A549 (cell line): ENCODE data around the gene TGM6. TPM values are rescaled to one million over a fixed set of nuclear protein-coding genes. Genes with fewer than 3 reads are reported as not detected.

Experiments used
- ATAC-seq, 2 experiments: fragments of 200-7000 bp in 1 of 2; fragments of >200 bp in 1 of 2; cut with Nextera tagmentation in 1 of 2; cut with Tn5 transposase in 1 of 2; 3 replicates each; pipeline versions ENCODE4 v1.8.0 to v1.9.1; 2018 to 2020; ENCODE audit warnings: mild to moderate bottlenecking in 1 of 2, moderate library complexity in 1 of 2
- CTCF ChIA-PET: fragments of 300-600 bp; sonication (Branson Sonifier 250); formaldehyde crosslinking; extraction: SDS; loops from one replicate; lab custom pipeline; 2021; ENCODE audit warnings: antibody characterized with exemption, inconsistent platforms; lab: Yijun Ruan, JAX
- POLR2A ChIA-PET: fragments of 350-600 bp; formaldehyde crosslinking; extraction: SDS; loops from one replicate; lab custom pipeline; 2021; ENCODE audit warnings: antibody characterized with exemption, inconsistent platforms; lab: Yijun Ruan, JAX
- DNase-seq, 2 experiments: peaks; one replicate each; pipeline versions ENCODE4 v3.0.0 to v3.0.0-alpha.2; 2011 to 2016; ENCODE audit warnings: low read depth in 1 of 2, low spot score in 1 of 2
- FAIRE-seq: peaks from 2 replicates; lab custom pipeline; 2011; peaks lifted over from hg19 to GRCh38; lab: Jason Lieb, UNC
- H3K27ac ChIP-seq, 2 experiments: fragments of >200 bp; sonication (Bioruptor Twin); formaldehyde crosslinking; 3 replicates each; pipeline ENCODE4 v1.5.1; 2016 to 2017
- H3K4me1 ChIP-seq: fragments of >200 bp; sonication (Bioruptor Twin); formaldehyde crosslinking; 3 replicates; pipeline ENCODE4 v1.6.1; 2016
- H3K4me2 ChIP-seq: fragments of >200 bp; sonication (Bioruptor Twin); formaldehyde crosslinking; 3 replicates; pipeline ENCODE4 v1.6.1; 2016
- H3K4me3 ChIP-seq: fragments of >200 bp; sonication (Bioruptor Twin); formaldehyde crosslinking; 3 replicates; pipeline ENCODE4 v1.5.1; 2016
- H3K9me3 ChIP-seq: fragments of >200 bp; sonication (Bioruptor Twin); formaldehyde crosslinking; 3 replicates; pipeline ENCODE4 v1.6.1; 2016
- CBX2 ChIP-seq: fragments of 200-600 bp; sonication (generic); IDR thresholded peaks from 2 replicates; pipeline ENCODE4 v1.6.1; 2016; ENCODE audit warnings: low read depth, mild to moderate bottlenecking, borderline replicate concordance
- CBX8 ChIP-seq: fragments of 200-600 bp; sonication (generic); IDR thresholded peaks from 2 replicates; pipeline ENCODE4 v1.6.1; 2016
- CHD4 ChIP-seq: fragments of 200-600 bp; sonication (generic); IDR thresholded peaks from 2 replicates; pipeline ENCODE4 v1.6.1; 2016; ENCODE audit warnings: antibody characterized with exemption, mild to moderate bottlenecking, borderline replicate concordance
- EHF ChIP-seq: fragments of 250-450 bp; sonication (Bioruptor Pico); IDR thresholded peaks from 2 replicates; pipeline ENCODE4 v1.5.0; 2020; ENCODE audit warnings: mild to moderate bottlenecking
- EHMT2 ChIP-seq: fragments of 200-600 bp; sonication (generic); IDR thresholded peaks from 2 replicates; pipeline ENCODE4 v1.6.1; 2016; ENCODE audit warnings: antibody characterized with exemption, low read depth, mild to moderate bottlenecking, moderate library complexity
- ESRRA ChIP-seq: fragments of 150-350 bp; IDR thresholded peaks from 2 replicates; pipeline ENCODE4 v1.6.1; 2014; ENCODE audit warnings: mild to moderate bottlenecking, low read length, borderline replicate concordance
- FOXS1 ChIP-seq: fragments of 250-450 bp; sonication (Bioruptor Pico); IDR thresholded peaks from 2 replicates; pipeline ENCODE4 v1.5.0; 2020; ENCODE audit warnings: mild to moderate bottlenecking, moderate library complexity
- HEYL ChIP-seq: fragments of 250-450 bp; sonication (Bioruptor Pico); IDR thresholded peaks from 2 replicates; pipeline ENCODE4 v1.8.0; 2021; ENCODE audit warnings: mild to moderate bottlenecking, moderate library complexity
- HOXA7 ChIP-seq: fragments of 250-450 bp; sonication (Bioruptor Pico); IDR thresholded peaks from 2 replicates; pipeline ENCODE4 v1.5.0; 2020; ENCODE audit warnings: mild to moderate bottlenecking, moderate library complexity
- JUNB ChIP-seq: fragments of >200 bp; sonication (Bioruptor Twin); formaldehyde crosslinking; IDR thresholded peaks from 2 replicates; pipeline ENCODE4 v1.6.1; 2016
- MAFK ChIP-seq: fragments of 450-650 bp; IDR thresholded peaks from 2 replicates; pipeline ENCODE4 v1.6.1; 2014; ENCODE audit not compliant: partially characterized antibody
- PHF8 ChIP-seq: fragments of 200-600 bp; sonication (generic); IDR thresholded peaks from 2 replicates; pipeline ENCODE4 v1.6.1; 2016; ENCODE audit warnings: low read depth, mild to moderate bottlenecking, antibody characterized with exemption, moderate library complexity, borderline replicate concordance
- POLR2AphosphoS2 ChIP-seq: conservative IDR thresholded peaks from 2 replicates; pipeline ENCODE4 v1.6.1; 2012; ENCODE audit warnings: low read length, improper control_type of control experiment, inconsistent platforms
- RCOR1 ChIP-seq: fragments of 150-350 bp; IDR thresholded peaks from 2 replicates; pipeline ENCODE4 v1.6.1; 2014; ENCODE audit warnings: antibody characterized with exemption, low read length, low read depth
- SMC3 ChIP-seq: fragments of >200 bp; sonication (Bioruptor Twin); formaldehyde crosslinking; IDR thresholded peaks from 3 replicates; pipeline ENCODE4 v1.6.1; 2018; ENCODE audit warnings: inconsistent platforms
- TFCP2L1 ChIP-seq: fragments of 250-450 bp; sonication (Bioruptor Pico); IDR thresholded peaks from 2 replicates; pipeline ENCODE4 v1.5.0; 2021; ENCODE audit warnings: mild to moderate bottlenecking
- TP53 ChIP-seq: fragments of 250-450 bp; sonication (Bioruptor Pico); IDR thresholded peaks from 2 replicates; pipeline ENCODE4 v1.5.0; 2021; ENCODE audit warnings: mild to moderate bottlenecking, moderate library complexity
- ZC3H11A ChIP-seq: fragments of 450-650 bp; IDR thresholded peaks from 2 replicates; pipeline ENCODE4 v1.6.1; 2014; ENCODE audit warnings: antibody characterized with exemption, mild to moderate bottlenecking
- WGBS: methylation state at CpG from one replicate; pipeline ENCODE4 v1.1.6; 2017; ENCODE audit errors: missing lambda C conversion rate; 5-methylcytosine and 5-hydroxymethylcytosine counted together
- polyA plus RNA-seq, 4 experiments: library from polyadenylated mRNA; depleted of rRNA in 3 of 4; stranded (reverse); fragments of >200 nt; fragmentation: RNase III in 1 of 4; extraction: RNeasy Plus Mini Kit Qiagen cat#74134 plus additional on column Dnase treatment in 1 of 4; gene quantifications; 2 replicates in 3 of 4; 3 replicates in 1 of 4; pipeline ENCODE4 v1.2.3, GENCODE V29; 2011 to 2017
- TF ChIP-seq, protein P1 (sequence below): fragments of 250-450 bp; sonication (Bioruptor Pico); IDR thresholded peaks from 2 replicates; pipeline ENCODE4 v1.5.0; 2021; ENCODE audit warnings: mild to moderate bottlenecking, moderate library complexity, borderline replicate concordance
- TF ChIP-seq, protein P2 (sequence below): IDR thresholded peaks from 2 replicates; pipeline ENCODE4 v1.6.1; 2012; ENCODE audit warnings: low read depth, borderline replicate concordance

TGM6 gene
- polyA plus RNA-seq, 2 of the 4 experiments (the other 2 are of a cell fraction): not detected

GRCh38 chr20:2462484-2462883 is 81.8 kb downstream of the TGM6 start:
- ATAC-seq (no peak), FAIRE-seq (no peak)
- no peak for TF ChIP-seq CHD4
- TF ChIP-seq MAFK: no peak
- no peak for TF ChIP-seq SMC3
- TF ChIP-seq TFCP2L1 (CRISPR knock-in tag): no peak
- TF ChIP-seq, protein P1, sequence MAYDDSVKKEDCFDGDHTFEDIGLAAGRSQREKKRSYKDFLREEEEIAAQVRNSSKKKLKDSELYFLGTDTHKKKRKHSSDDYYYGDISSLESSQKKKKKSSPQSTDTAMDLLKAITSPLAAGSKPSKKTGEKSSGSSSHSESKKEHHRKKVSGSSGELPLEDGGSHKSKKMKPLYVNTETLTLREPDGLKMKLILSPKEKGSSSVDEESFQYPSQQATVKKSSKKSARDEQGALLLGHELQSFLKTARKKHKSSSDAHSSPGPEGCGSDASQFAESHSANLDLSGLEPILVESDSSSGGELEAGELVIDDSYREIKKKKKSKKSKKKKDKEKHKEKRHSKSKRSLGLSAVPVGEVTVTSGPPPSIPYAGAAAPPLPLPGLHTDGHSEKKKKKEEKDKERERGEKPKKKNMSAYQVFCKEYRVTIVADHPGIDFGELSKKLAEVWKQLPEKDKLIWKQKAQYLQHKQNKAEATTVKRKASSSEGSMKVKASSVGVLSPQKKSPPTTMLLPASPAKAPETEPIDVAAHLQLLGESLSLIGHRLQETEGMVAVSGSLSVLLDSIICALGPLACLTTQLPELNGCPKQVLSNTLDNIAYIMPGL (CRISPR knock-in tag): no peak
- TF ChIP-seq EHMT2: no peak
- TF ChIP-seq, all 56 proteins: peak for 0
- Histone ChIP-seq H3K4me1 (peaks cover 4% of the 10 kb centered on the region; the same call in 2 of the 3 replicates), H3K4me2 (no peak overlapping the region), H3K27ac (no peak overlapping the region), H3K4me3 (no peak overlapping the region), H3K9me3 (no peaks in the 10 kb centered on the region)
- POLR2A ChIA-PET: interaction anchor here (1.0 kb wide), 1 partner anchor 8 kb away, joined by 3 read pairs; the partner anchor contains the start of gene SNRPB
- DNase-seq: no peak
- CTCF ChIA-PET: interaction anchor here (0.8 to 6.8 kb wide), 6 partner anchors 10 to 698 kb away, joined by 3 to 52 read pairs (median 4); no protein-coding TSS in a partner anchor
- WGBS: 92% methylated on average over 1 of the region's 3 CpGs

- Histone ChIP-seq H3K4me3 (no peak overlapping the region), H3K27ac (no peak overlapping the region), H3K9me3 (no peaks in the 10 kb centered on the region), H3K4me2 (no peak overlapping the region), H3K4me1 (peaks cover 17% of the 10 kb centered on the region)
- no peak for TF ChIP-seq HEYL (CRISPR knock-in tag)
- TF ChIP-seq POLR2AphosphoS2: peak; percentile 73; the same call in 1 of the 2 replicates
- WGBS: 90% methylated on average over 9 of the region's 9 CpGs
- no peak for FAIRE-seq
- POLR2A ChIA-PET: no interaction called here
- CTCF ChIA-PET: interaction anchor here (0.9 to 6.8 kb wide), 7 partner anchors 12 to 699 kb away, joined by 3 to 52 read pairs (median 4); no protein-coding TSS in a partner anchor
- ATAC-seq: no peak
- DNase-seq: no peak
Observed at GRCh38 chr20:2463616-2464365, 83.1 kb downstream of the TGM6 start.

- Histone ChIP-seq H3K4me3 (no peak overlapping the region), H3K4me1 (peaks cover 21% of the 10 kb centered on the region), H3K9me3 (no peaks in the 10 kb centered on the region), H3K4me2 (no peak overlapping the region), H3K27ac (no peak overlapping the region)
- ChIA-PET CTCF (interaction anchor here (0.6 to 6.8 kb wide), 3 partner anchors 13 to 500 kb away, joined by 3 to 52 read pairs (median 3); no protein-coding TSS in a partner anchor), POLR2A (interaction anchor here (0.6 to 0.7 kb wide), 2 partner anchors 12 to 44 kb away, joined by 4 to 7 read pairs; no protein-coding TSS in a partner anchor)
- DNase-seq (no peak), FAIRE-seq (no peak), ATAC-seq (no peak)
- TF ChIP-seq FOXS1 (CRISPR knock-in tag): no peak
- 96% methylated on average over 6 of the region's 6 CpGs for WGBS
Observed at GRCh38 chr20:2465100-2465499, 84.4 kb downstream of the TGM6 start.

GRCh38 chr20:2467412-2467811 is 86.7 kb downstream of the TGM6 start:
- TF ChIP-seq, protein P2, sequence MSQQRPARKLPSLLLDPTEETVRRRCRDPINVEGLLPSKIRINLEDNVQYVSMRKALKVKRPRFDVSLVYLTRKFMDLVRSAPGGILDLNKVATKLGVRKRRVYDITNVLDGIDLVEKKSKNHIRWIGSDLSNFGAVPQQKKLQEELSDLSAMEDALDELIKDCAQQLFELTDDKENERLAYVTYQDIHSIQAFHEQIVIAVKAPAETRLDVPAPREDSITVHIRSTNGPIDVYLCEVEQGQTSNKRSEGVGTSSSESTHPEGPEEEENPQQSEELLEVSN: no peak
- TF ChIP-seq, protein P1 (CRISPR knock-in tag): no peak
- TF ChIP-seq CBX8 (no peak), ESRRA (no peak), EHF (CRISPR knock-in tag) (no peak), RCOR1 (no peak), TP53 (no peak), ZC3H11A (no peak), PHF8 (no peak), HOXA7 (CRISPR knock-in tag) (no peak), JUNB (no peak), HEYL (CRISPR knock-in tag) (no peak), CBX2 (no peak)
- ATAC-seq (no peak), FAIRE-seq (no peak), DNase-seq (no peak)
- WGBS: 96% methylated on average over 5 of the region's 5 CpGs
- ChIA-PET CTCF (interaction anchor here (1.2 to 6.8 kb wide), 6 partner anchors 11 to 260 kb away, joined by 3 to 52 read pairs (median 6); no protein-coding TSS in a partner anchor), POLR2A (no interaction called here)
- Histone ChIP-seq H3K4me1 (peaks cover 25% of the 10 kb centered on the region), H3K4me2 (peak overlapping the region; percentile 71), H3K27ac (no peak overlapping the region), H3K9me3 (no peaks in the 10 kb centered on the region), H3K4me3 (no peak overlapping the region)
